MM.1S (cell line): ENCODE measurements around the gene SPRED1.

ENCODE experiments used
- DNase-seq: peaks from one replicate; pipeline ENCODE4 v3.0.0-alpha.2; 2015
- H2AFZ ChIP-seq: fragments of 300-600 bp; sonication (generic); 2 replicates; pipeline ENCODE4 v1.6.0; 2016; ENCODE audit warnings: antibody characterized with exemption, low read length
- H3F3A ChIP-seq: fragments of 300-600 bp; sonication (generic); 2 replicates; pipeline ENCODE4 v1.6.1; 2016; ENCODE audit warnings: mild to moderate bottlenecking, antibody characterized with exemption, low read length, moderate library complexity, mixed read lengths; ENCODE audit not compliant: insufficient read depth
- H3K27ac ChIP-seq: fragments of 300-600 bp; sonication (generic); 2 replicates; pipeline ENCODE4 v1.5.1; 2016; ENCODE audit warnings: mild to moderate bottlenecking, low read length
- H3K27me3 ChIP-seq: fragments of 300-600 bp; sonication (generic); replicated peaks from 2 replicates; pipeline ENCODE4 v1.6.0; 2016; ENCODE audit warnings: low read length; ENCODE audit not compliant: insufficient read depth
- H3K36me3 ChIP-seq: fragments of 300-600 bp; sonication (generic); replicated peaks from 2 replicates; pipeline ENCODE4 v1.6.1; 2016; ENCODE audit warnings: mild to moderate bottlenecking, low read length, mixed read lengths; ENCODE audit not compliant: insufficient read depth
- H3K4me1 ChIP-seq: fragments of 300-600 bp; sonication (generic); 2 replicates; pipeline ENCODE4 v1.6.1; 2016; ENCODE audit warnings: low read length, mixed read lengths
- H3K4me2 ChIP-seq: fragments of 300-600 bp; sonication (generic); 2 replicates; pipeline ENCODE4 v1.6.0; 2016; ENCODE audit warnings: low read depth, low read length
- H3K4me3 ChIP-seq: fragments of 300-600 bp; sonication (generic); 2 replicates; pipeline ENCODE4 v1.5.1; 2016; ENCODE audit warnings: low read length, mixed read lengths
- H3K79me2 ChIP-seq: fragments of 300-600 bp; sonication (generic); 2 replicates; pipeline ENCODE4 v1.6.1; 2016; ENCODE audit warnings: mixed run types, low read length, mixed read lengths
- H3K9ac ChIP-seq: fragments of 300-600 bp; sonication (generic); 2 replicates; pipeline ENCODE4 v1.6.1; 2016; ENCODE audit warnings: low read length, mixed read lengths
- H3K9me2 ChIP-seq: fragments of 300-600 bp; sonication (generic); replicated peaks from 2 replicates; pipeline ENCODE4 v1.6.1; 2016; ENCODE audit warnings: mild to moderate bottlenecking, low read length, mixed read lengths; ENCODE audit not compliant: insufficient read depth
- H3K9me3 ChIP-seq: fragments of 300-600 bp; sonication (generic); replicated peaks from 2 replicates; pipeline ENCODE4 v1.6.1; 2016; ENCODE audit warnings: mild to moderate bottlenecking, low read length, mixed read lengths; ENCODE audit not compliant: insufficient read depth
- H4K20me1 ChIP-seq: fragments of 300-600 bp; sonication (generic); 2 replicates; pipeline ENCODE4 v1.6.1; 2016; ENCODE audit warnings: mild to moderate bottlenecking, low read length, moderate library complexity, mixed read lengths; ENCODE audit not compliant: insufficient read depth
- CTCF ChIP-seq: fragments of 300-600 bp; sonication (generic); IDR thresholded peaks from 2 replicates; pipeline ENCODE4 v1.5.1; 2016; ENCODE audit warnings: antibody characterized with exemption, low read length, mixed read lengths
- EZH2 ChIP-seq: fragments of 300-600 bp; sonication (generic); optimal IDR thresholded peaks from 2 replicates; pipeline ENCODE3; 2017; ENCODE audit warnings: low read depth, mild to moderate bottlenecking, antibody characterized with exemption, low read length, mixed read lengths
- EZH2phosphoT487 ChIP-seq: fragments of 300-600 bp; sonication (generic); IDR thresholded peaks from 2 replicates; pipeline ENCODE4 v1.6.1; 2018; ENCODE audit warnings: antibody characterized with exemption, low read length

SPRED1 gene

DNA sequence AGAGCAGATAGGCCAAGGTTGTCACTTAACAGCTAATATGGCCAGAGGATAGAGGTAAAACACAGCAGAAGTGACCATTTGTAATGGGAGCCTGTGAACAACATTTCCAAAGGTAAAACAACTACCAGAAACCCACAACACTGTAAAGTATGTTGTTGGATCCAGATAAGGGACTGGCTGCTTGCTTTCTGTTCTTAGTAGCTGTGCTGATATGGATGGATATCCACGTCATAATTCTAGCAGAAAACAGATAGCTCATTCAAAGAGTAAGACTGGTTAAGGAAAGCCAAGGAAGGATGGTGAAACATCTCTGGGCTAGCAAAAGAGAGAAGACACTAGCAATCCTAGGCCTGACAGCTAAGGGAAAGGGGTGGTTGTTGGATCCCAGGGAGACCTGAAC lies 36.9 kb upstream of the SPRED1 start:
- no peak for TF ChIP-seq EZH2
- no peak for TF ChIP-seq CTCF
- no peak for TF ChIP-seq EZH2phosphoT487
- DNase-seq: no peak
- Histone ChIP-seq H4K20me1 (no peaks in the 10 kb centered on the region), H3F3A (peaks cover 7% of the 10 kb centered on the region; the same call in 1 of the 2 replicates), H3K27me3 (no peaks in the 10 kb centered on the region), H3K4me1 (peaks cover 31% of the 10 kb centered on the region), H3K9ac (no peak overlapping the region), H3K36me3 (no peaks in the 10 kb centered on the region), H3K9me2 (no peaks in the 10 kb centered on the region), H3K79me2 (no peaks in the 10 kb centered on the region), H2AFZ (no peak overlapping the region), H3K27ac (no peak overlapping the region), H3K4me3 (no peak overlapping the region), H3K9me3 (no peaks in the 10 kb centered on the region), H3K4me2 (no peak overlapping the region)

- H3K27me3 ChIP-seq: no peaks in the 10 kb centered on the region
- no peaks in the 10 kb centered on the region for H3K79me2 ChIP-seq
- no peaks in the 10 kb centered on the region for H3K36me3 ChIP-seq
- no peak overlapping the region for H3K27ac ChIP-seq
- no peak overlapping the region for H3K4me3 ChIP-seq
- no peak overlapping the region for H2AFZ ChIP-seq
- H3K9ac ChIP-seq: no peak overlapping the region
- H3K4me2 ChIP-seq: peak overlapping the region; percentile 59; the same call in 1 of the 2 replicates
- TF ChIP-seq EZH2phosphoT487: no peak
- TF ChIP-seq EZH2: no peak
- TF ChIP-seq CTCF: no peak
- DNase-seq: no peak
- H4K20me1 ChIP-seq: no peaks in the 10 kb centered on the region
- peaks cover 35% of the 10 kb centered on the region for H3K4me1 ChIP-seq
- no peaks in the 10 kb centered on the region for H3K9me3 ChIP-seq
- H3F3A ChIP-seq: peaks cover 7% of the 10 kb centered on the region; the same call in 1 of the 2 replicates
- H3K9me2 ChIP-seq: no peaks in the 10 kb centered on the region
Observed at GRCh38 chr15:38216763-38217162, 35.9 kb upstream of the SPRED1 start.

DNA sequence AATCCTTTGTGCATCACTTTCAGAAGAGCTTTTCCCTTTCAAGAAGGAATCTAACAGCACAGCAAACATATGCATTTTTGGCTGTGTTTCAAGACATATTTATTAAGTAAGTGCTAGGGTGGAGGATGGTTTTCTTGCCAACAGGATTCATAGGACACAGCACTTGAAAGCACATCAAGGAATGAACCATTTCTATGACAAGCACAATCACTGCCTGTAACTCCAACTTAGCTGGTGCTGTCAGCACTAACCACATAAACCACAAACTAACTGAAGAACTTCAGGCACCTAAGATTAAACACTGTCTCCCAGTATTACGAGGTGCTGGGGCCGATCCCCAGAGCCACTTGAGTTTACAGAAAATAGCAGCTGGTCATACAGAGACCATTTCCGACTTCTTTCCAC lies 35.4 kb upstream of the SPRED1 start:
- peak; percentile 85 for DNase-seq
- no peaks in the 10 kb centered on the region for H3K9me2 ChIP-seq
- H2AFZ ChIP-seq: no peak overlapping the region
- peaks cover 7% of the 10 kb centered on the region; the same call in 1 of the 2 replicates for H3F3A ChIP-seq
- H3K27ac ChIP-seq: no peak overlapping the region
- H3K36me3 ChIP-seq: no peaks in the 10 kb centered on the region
- H4K20me1 ChIP-seq: no peaks in the 10 kb centered on the region
- no peak overlapping the region for H3K9ac ChIP-seq
- TF ChIP-seq EZH2: no peak
- H3K9me3 ChIP-seq: no peaks in the 10 kb centered on the region
- peak overlapping the region; percentile 59 for H3K4me2 ChIP-seq
- no peaks in the 10 kb centered on the region for H3K79me2 ChIP-seq
- no peaks in the 10 kb centered on the region for H3K27me3 ChIP-seq
- peaks cover 35% of the 10 kb centered on the region for H3K4me1 ChIP-seq
- no peak overlapping the region for H3K4me3 ChIP-seq

DNA sequence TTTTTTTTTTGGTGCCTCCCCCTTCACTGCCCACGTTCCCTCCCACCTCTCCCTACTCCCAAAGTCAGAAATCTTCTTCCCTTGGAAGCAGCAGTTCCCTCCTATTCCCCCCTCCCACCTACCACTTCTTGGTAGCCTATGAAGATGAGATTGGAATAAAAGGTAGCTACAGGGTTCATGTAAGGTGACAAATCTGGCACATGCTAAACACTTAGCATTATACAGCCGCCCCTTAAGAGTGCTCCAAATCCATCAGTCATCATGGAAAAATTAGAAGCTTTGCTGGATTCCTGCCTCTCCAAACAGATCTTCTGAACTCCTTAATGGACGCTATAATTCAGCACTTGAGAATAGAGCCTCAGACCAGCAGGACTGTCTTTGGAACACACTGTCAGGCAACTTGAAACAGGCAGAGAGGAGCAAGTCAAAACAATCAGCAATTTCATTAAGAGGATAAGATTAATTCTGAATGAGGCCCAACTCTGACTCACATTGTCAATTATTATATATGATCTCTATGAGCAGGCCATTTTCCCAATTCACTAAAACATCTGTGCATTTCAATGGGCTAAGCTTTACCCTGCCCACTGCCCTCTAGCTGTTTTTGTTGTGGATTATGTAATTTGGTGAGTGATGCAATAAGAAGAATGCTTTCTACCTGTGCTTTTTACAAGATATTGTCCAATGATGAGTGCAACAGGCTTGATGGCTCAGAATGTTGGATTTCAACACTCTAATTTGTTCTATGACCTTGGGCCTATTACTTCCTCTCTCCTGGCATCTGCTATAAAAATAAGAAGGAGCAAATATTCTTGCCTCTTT lies 34.6 kb upstream of the SPRED1 start:
- peaks cover 35% of the 10 kb centered on the region for H3K4me1 ChIP-seq
- no peaks in the 10 kb centered on the region for H3K36me3 ChIP-seq
- no peak overlapping the region for H3K4me3 ChIP-seq
- no peaks in the 10 kb centered on the region for H3K9me2 ChIP-seq
- H3K27me3 ChIP-seq: no peaks in the 10 kb centered on the region
- peaks cover 7% of the 10 kb centered on the region; the same call in 1 of the 2 replicates for H3F3A ChIP-seq
- peak overlapping the region; percentile 59 for H3K4me2 ChIP-seq
- no peak overlapping the region for H3K27ac ChIP-seq
- no peak for DNase-seq
- no peaks in the 10 kb centered on the region for H3K79me2 ChIP-seq
- no peaks in the 10 kb centered on the region for H4K20me1 ChIP-seq
- H2AFZ ChIP-seq: no peak overlapping the region
- H3K9ac ChIP-seq: no peak overlapping the region
- no peaks in the 10 kb centered on the region for H3K9me3 ChIP-seq
- TF ChIP-seq CTCF: no peak
